ENCODE measurements around the gene PSG5.
"Not testable (repeated sequence)": the region's sequence is repeated elsewhere in the genome, so short reads cannot be mapped to it uniquely, and the experiment has no call there.

GRCh38 chr19:43181869-43182771 is 4.2 kb downstream of the PSG5 start:
- not testable (repeated sequence) for TF ChIP-seq CTCF (IDR thresholded peaks at IDR 0.05; ENCODE audit: low read length); EZH2 (IDR thresholded peaks at IDR 0.05; ENCODE audit: borderline replicate concordance, low read length)
